IMR-90 (cell line): ENCODE data around the gene RBFOX2. TPM values are rescaled to one million over a fixed set of nuclear protein-coding genes. Genes with fewer than 3 reads are reported as not detected.

ENCODE experiments used
- ATAC-seq: fragments of 200-7000 bp; cut with Tn5 transposase; 2 replicates; pipeline ENCODE4 v1.9.1; 2020; ENCODE audit warnings: low read depth, mild to moderate bottlenecking, moderate library complexity
- BruUV-seq: library from RNA; stranded (reverse); fragments of 400-500 nt; replicated peaks from 2 replicates; lab custom pipeline; 2021; lab: Mats Ljungman, UMichigan
- CTCF ChIA-PET: fragments of 300-600 bp; formaldehyde crosslinking; extraction: SDS; loops from one replicate; lab custom pipeline; 2021; ENCODE audit warnings: antibody characterized with exemption; lab: Yijun Ruan, JAX
- POLR2A ChIA-PET: fragments of 300-600 bp; sonication (Branson Sonifier 250); formaldehyde crosslinking; loops from one replicate; lab custom pipeline; 2022; ENCODE audit warnings: antibody characterized with exemption; ENCODE audit not compliant: unreplicated experiment; lab: Charles Lee
- DNase-seq: peaks from one replicate; pipeline ENCODE4 v3.0.0; 2013
- H2AFZ ChIP-seq: replicated peaks from 2 replicates; pipeline ENCODE3; 2013; ENCODE audit warnings: low read length, mild to moderate bottlenecking; ENCODE audit not compliant: poor library complexity
- H2AK5ac ChIP-seq: 2 replicates; pipeline ENCODE4 v1.6.1; 2013; ENCODE audit warnings: low read depth, low read length, inconsistent platforms
- H2AK9ac ChIP-seq: replicated peaks from 2 replicates; pipeline ENCODE3; 2013; ENCODE audit warnings: mild to moderate bottlenecking, low read depth, low read length, moderate library complexity; ENCODE audit not compliant: poor library complexity
- H2BK120ac ChIP-seq: 2 replicates; pipeline ENCODE4 v1.6.1; 2013; ENCODE audit warnings: low read depth, low read length, inconsistent platforms
- H2BK15ac ChIP-seq: 3 replicates; pipeline ENCODE4 v1.6.1; 2013; ENCODE audit warnings: low read depth, low read length, inconsistent platforms
- H2BK20ac ChIP-seq: 2 replicates; pipeline ENCODE4 v1.6.1; 2013; ENCODE audit warnings: low read depth, mild to moderate bottlenecking, inconsistent platforms, low read length, moderate library complexity
- H2BK5ac ChIP-seq: 2 replicates; pipeline ENCODE4 v1.6.1; 2013; ENCODE audit warnings: mild to moderate bottlenecking, low read depth, low read length, inconsistent platforms; ENCODE audit not compliant: poor library complexity, severe bottlenecking
- H3K14ac ChIP-seq: replicated peaks from 2 replicates; pipeline ENCODE4 v1.6.1; 2013; ENCODE audit warnings: low read depth, low read length, inconsistent platforms
- H3K18ac ChIP-seq: 2 replicates; pipeline ENCODE4 v1.6.1; 2013; ENCODE audit warnings: low read depth, low read length, control low read depth
- H3K23ac ChIP-seq: 2 replicates; pipeline ENCODE4 v1.6.1; 2013; ENCODE audit warnings: low read depth, low read length, inconsistent platforms
- H3K27ac ChIP-seq: 2 replicates; pipeline ENCODE4 v1.5.1; 2013; ENCODE audit warnings: mild to moderate bottlenecking, control low read depth, low read length; ENCODE audit not compliant: insufficient read depth
- H3K27me3 ChIP-seq: 2 replicates; pipeline ENCODE4 v1.6.1; 2013; ENCODE audit warnings: low read length; ENCODE audit not compliant: control insufficient read depth, insufficient read depth
- H3K36me3 ChIP-seq: 2 replicates; pipeline ENCODE4 v1.6.1; 2013; ENCODE audit warnings: low read length, mixed read lengths; ENCODE audit not compliant: control insufficient read depth, insufficient read depth
- H3K4ac ChIP-seq: 2 replicates; pipeline ENCODE4 v1.6.1; 2013; ENCODE audit warnings: low read depth, low read length, inconsistent platforms
- H3K4me1 ChIP-seq: 2 replicates; pipeline ENCODE4 v1.6.1; 2013; ENCODE audit warnings: low read length, mixed read lengths; ENCODE audit not compliant: control insufficient read depth, insufficient read depth
- H3K4me2 ChIP-seq: 2 replicates; pipeline ENCODE4 v1.6.1; 2013; ENCODE audit warnings: low read depth, mild to moderate bottlenecking, control low read depth, low read length, moderate library complexity
- H3K4me3 ChIP-seq: 2 replicates; pipeline ENCODE4 v1.5.1; 2013; ENCODE audit warnings: low read depth, mild to moderate bottlenecking, control low read depth, low read length, moderate library complexity; ENCODE audit not compliant: insufficient read depth
- H3K56ac ChIP-seq: 2 replicates; pipeline ENCODE4 v1.6.1; 2013; ENCODE audit warnings: low read length, inconsistent platforms; ENCODE audit not compliant: insufficient read depth; ENCODE audit errors: extremely low read depth
- H3K79me1 ChIP-seq, 2 experiments: 2 replicates each; pipeline ENCODE4 v1.6.1; 2013; ENCODE audit warnings: low read length in 2 of 2, inconsistent platforms in 1 of 2, low read depth in 1 of 2
- H3K9ac ChIP-seq: 2 replicates; pipeline ENCODE4 v1.6.1; 2013; ENCODE audit warnings: low read depth, low read length, control low read depth
- H3K9me1 ChIP-seq: 2 replicates; pipeline ENCODE4 v1.6.1; 2013; ENCODE audit warnings: low read length, inconsistent platforms; ENCODE audit not compliant: insufficient read depth
- H3K9me3 ChIP-seq: 2 replicates; pipeline ENCODE4 v1.6.1; 2013; ENCODE audit warnings: low read length; ENCODE audit not compliant: control insufficient read depth, insufficient read depth
- H4K20me1 ChIP-seq: 2 replicates; pipeline ENCODE4 v1.6.1; 2013; ENCODE audit warnings: low read length, inconsistent platforms; ENCODE audit not compliant: insufficient read depth
- H4K5ac ChIP-seq: 2 replicates; pipeline ENCODE4 v1.6.1; 2013; ENCODE audit warnings: mild to moderate bottlenecking, low read depth, low read length, control low read depth
- H4K8ac ChIP-seq, 2 experiments: 2 replicates each; pipeline ENCODE4 v1.6.1; 2013; ENCODE audit warnings: low read depth in 2 of 2, low read length in 2 of 2, control low read depth in 1 of 2, inconsistent platforms in 1 of 2
- H4K91ac ChIP-seq: 2 replicates; pipeline ENCODE4 v1.6.1; 2013; ENCODE audit warnings: low read depth, low read length, inconsistent platforms; ENCODE audit not compliant: insufficient read depth
- BHLHE40 ChIP-seq: fragments of 150-350 bp; IDR thresholded peaks from 2 replicates; pipeline ENCODE4 v1.6.1; 2016; ENCODE audit warnings: mild to moderate bottlenecking, low read depth, low read length
- CEBPB ChIP-seq: IDR thresholded peaks from 2 replicates; pipeline ENCODE4 v1.6.1; 2012; ENCODE audit warnings: low read depth, low read length, improper control_type of control experiment
- CHD1 ChIP-seq: IDR thresholded peaks from 2 replicates; pipeline ENCODE4 v1.6.1; 2012; ENCODE audit warnings: low read depth, low read length, improper control_type of control experiment
- FOS ChIP-seq: fragments of 150-350 bp; IDR thresholded peaks from 2 replicates; pipeline ENCODE4 v1.6.1; 2016; ENCODE audit warnings: low read depth, low read length
- MAFK ChIP-seq: IDR thresholded peaks from 2 replicates; pipeline ENCODE4 v1.6.1; 2012; ENCODE audit warnings: low read depth, low read length, improper control_type of control experiment
- MXI1 ChIP-seq: IDR thresholded peaks from 2 replicates; pipeline ENCODE4 v1.6.1; 2012; ENCODE audit warnings: low read depth, mild to moderate bottlenecking, low read length, moderate library complexity, borderline replicate concordance
- NFE2L2 ChIP-seq: fragments of 150-350 bp; IDR thresholded peaks from 2 replicates; pipeline ENCODE4 v1.6.1; 2016; ENCODE audit warnings: low read depth, mild to moderate bottlenecking, low read length
- POLR2A ChIP-seq: IDR thresholded peaks from 2 replicates; pipeline ENCODE4 v1.6.1; 2012; ENCODE audit warnings: mild to moderate bottlenecking, low read depth, low read length
- RCOR1 ChIP-seq: IDR thresholded peaks from 2 replicates; pipeline ENCODE4 v1.6.1; 2012; ENCODE audit warnings: mild to moderate bottlenecking, low read length, improper control_type of control experiment; ENCODE audit not compliant: insufficient replicate concordance
- RFX5 ChIP-seq: IDR thresholded peaks from 2 replicates; pipeline ENCODE4 v1.8.0; 2012; ENCODE audit warnings: low read depth, mild to moderate bottlenecking, low read length, moderate library complexity
- SMC3 ChIP-seq: fragments of 150-350 bp; IDR thresholded peaks from 2 replicates; pipeline ENCODE4 v1.6.1; 2016; ENCODE audit warnings: low read depth, mild to moderate bottlenecking, antibody characterized with exemption, low read length, moderate library complexity
- WGBS, 2 experiments: methylation state at CpG; one replicate each; pipeline versions ENCODE4 v1.1.5 to v1.1.7; 2013; ENCODE audit warnings: missing lambda C conversion rate in 2 of 2; ENCODE audit not compliant: insufficient read length in 1 of 2; ENCODE audit errors: extremely low coverage in 2 of 2; 5-methylcytosine and 5-hydroxymethylcytosine counted together
- dilution Hi-C: fragments of 300-500 bp; cut with HindIII; formaldehyde crosslinking; loops from one replicate; pipeline ENCODE4 v1.14.3; 2018; ENCODE audit warnings: low sequenced_read_pairs; ENCODE audit not compliant: unreplicated experiment
- in situ Hi-C: fragments of 300-500 bp; cut with MboI; formaldehyde crosslinking; loops from 3 replicates; pipeline ENCODE4 v1.14.3; 2019; ENCODE audit warnings: low sequenced_read_pairs, inconsistent platforms, mixed read lengths
- intact Hi-C: fragments of 100-400 bp; cut with micrococcal nuclease; formaldehyde crosslinking; loops from 2 replicates; pipeline ENCODE4 v1.10.0; 2022
- polyA plus RNA-seq, 3 experiments: library from polyadenylated mRNA; depleted of rRNA; stranded (reverse); fragments of >200 nt; gene quantifications; 2 replicates each; pipeline ENCODE4 v1.2.3, GENCODE V29; 2012; ENCODE audit warnings: low replicate concordance in 1 of 3
- total RNA-seq: library from RNA; depleted of rRNA; stranded (reverse); fragments of >200 nt; gene quantifications from 2 replicates; pipeline ENCODE4 v1.2.3, GENCODE V29; 2012
- TF ChIP-seq, protein P1 (sequence below): fragments of 150-350 bp; IDR thresholded peaks from 2 replicates; pipeline ENCODE4 v1.6.1; 2016; ENCODE audit warnings: low read depth, mild to moderate bottlenecking, low read length, moderate library complexity, borderline replicate concordance
- TF ChIP-seq, protein P2 (sequence below): conservative IDR thresholded peaks from 2 replicates; pipeline ENCODE4 v1.5.1; 2012; ENCODE audit warnings: mild to moderate bottlenecking, low read depth, low read length, improper control_type of control experiment
- TF ChIP-seq, protein P3 (sequence below): fragments of 150-350 bp; IDR thresholded peaks from 2 replicates; pipeline ENCODE4 v1.6.1; 2017; ENCODE audit warnings: mild to moderate bottlenecking, antibody characterized with exemption, low read length, low read depth

RBFOX2 gene
- total and polyA plus RNA-seq, 2 of the 4 experiments (the other 2 are of a cell fraction) = 146 to 178 TPM

DNA sequence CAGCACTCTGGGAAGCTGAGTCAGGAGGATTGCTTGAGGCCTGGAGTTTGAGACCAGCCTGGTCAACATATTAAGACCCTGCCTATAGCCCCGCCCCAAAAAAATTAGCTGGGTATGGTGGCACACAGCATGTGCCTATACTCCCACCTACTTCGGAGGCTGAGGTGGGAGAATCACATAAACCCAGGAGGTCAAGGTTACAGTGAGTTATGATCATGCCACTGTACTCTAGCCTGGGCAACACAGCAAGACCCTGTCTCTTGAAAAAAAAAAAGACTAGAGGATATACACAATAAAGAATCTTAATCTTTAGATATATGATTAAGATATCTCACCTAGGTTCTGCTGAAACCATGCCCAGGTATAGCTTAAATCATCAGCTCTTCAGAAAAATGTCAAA, 174.3 kb downstream of the RBFOX2 start:
- 0 out of 2 replicates have a peak, but pooled peaks cover 5% of the 10 kb centered on the region for H3K9me1 ChIP-seq
- H2AK5ac ChIP-seq = no peak overlapping the region
- no peak overlapping the region for H2AFZ ChIP-seq
- H4K91ac ChIP-seq = no peak overlapping the region
- no peak overlapping the region for H3K56ac ChIP-seq
- in situ Hi-C loops (no loop called here), intact Hi-C loops (loop anchor here (5.0 kb wide), 1 partner anchor 38 kb away; no protein-coding TSS in a partner anchor), dilution Hi-C loops (no loop called here)
- H3K79me1 ChIP-seq = peaks cover 30 to 62% of the 10 kb centered on the region in 2 experiments
- ATAC-seq (no peak), DNase-seq (no peak)
- H3K27ac ChIP-seq = no peak overlapping the region
- no peaks in the 10 kb centered on the region for H3K9me3 ChIP-seq
- ChIA-PET CTCF (no interaction called here), POLR2A (no interaction called here)
- no CpG with 5 or more reads among the region's 2 CpGs for WGBS, 2 experiments
- no peak overlapping the region for H3K18ac ChIP-seq
- no peak overlapping the region for H4K8ac ChIP-seq
- H3K4me3 ChIP-seq = no peak overlapping the region
- no peak overlapping the region for H2AK9ac ChIP-seq
- no peaks in the 10 kb centered on the region for H3K27me3 ChIP-seq
- no peak overlapping the region for H2BK120ac ChIP-seq
- H3K36me3 ChIP-seq = no peaks in the 10 kb centered on the region
- H3K9ac ChIP-seq = no peak overlapping the region
- no peak overlapping the region for H3K14ac ChIP-seq
- no peak overlapping the region for H3K23ac ChIP-seq
- H3K4ac ChIP-seq = no peak overlapping the region
- H3K4me1 ChIP-seq = no peaks in the 10 kb centered on the region; the same call in 1 of the 2 replicates
- no peak overlapping the region for H3K4me2 ChIP-seq
- H4K5ac ChIP-seq = no peak overlapping the region
- peaks cover 35% of the 10 kb centered on the region for H4K20me1 ChIP-seq
- BruUV-seq = no TSS peak
- TF ChIP-seq CHD1 (no peak), RCOR1 (no peak), MAFK (no peak), FOS (no peak), RFX5 (no peak), SMC3 (no peak), POLR2A (no peak), CEBPB (no peak), BHLHE40 (no peak), NFE2L2 (no peak), MXI1 (no peak)
- TF ChIP-seq, protein P1, sequence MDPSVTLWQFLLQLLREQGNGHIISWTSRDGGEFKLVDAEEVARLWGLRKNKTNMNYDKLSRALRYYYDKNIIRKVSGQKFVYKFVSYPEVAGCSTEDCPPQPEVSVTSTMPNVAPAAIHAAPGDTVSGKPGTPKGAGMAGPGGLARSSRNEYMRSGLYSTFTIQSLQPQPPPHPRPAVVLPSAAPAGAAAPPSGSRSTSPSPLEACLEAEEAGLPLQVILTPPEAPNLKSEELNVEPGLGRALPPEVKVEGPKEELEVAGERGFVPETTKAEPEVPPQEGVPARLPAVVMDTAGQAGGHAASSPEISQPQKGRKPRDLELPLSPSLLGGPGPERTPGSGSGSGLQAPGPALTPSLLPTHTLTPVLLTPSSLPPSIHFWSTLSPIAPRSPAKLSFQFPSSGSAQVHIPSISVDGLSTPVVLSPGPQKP = no peak
- TF ChIP-seq, protein P2, sequence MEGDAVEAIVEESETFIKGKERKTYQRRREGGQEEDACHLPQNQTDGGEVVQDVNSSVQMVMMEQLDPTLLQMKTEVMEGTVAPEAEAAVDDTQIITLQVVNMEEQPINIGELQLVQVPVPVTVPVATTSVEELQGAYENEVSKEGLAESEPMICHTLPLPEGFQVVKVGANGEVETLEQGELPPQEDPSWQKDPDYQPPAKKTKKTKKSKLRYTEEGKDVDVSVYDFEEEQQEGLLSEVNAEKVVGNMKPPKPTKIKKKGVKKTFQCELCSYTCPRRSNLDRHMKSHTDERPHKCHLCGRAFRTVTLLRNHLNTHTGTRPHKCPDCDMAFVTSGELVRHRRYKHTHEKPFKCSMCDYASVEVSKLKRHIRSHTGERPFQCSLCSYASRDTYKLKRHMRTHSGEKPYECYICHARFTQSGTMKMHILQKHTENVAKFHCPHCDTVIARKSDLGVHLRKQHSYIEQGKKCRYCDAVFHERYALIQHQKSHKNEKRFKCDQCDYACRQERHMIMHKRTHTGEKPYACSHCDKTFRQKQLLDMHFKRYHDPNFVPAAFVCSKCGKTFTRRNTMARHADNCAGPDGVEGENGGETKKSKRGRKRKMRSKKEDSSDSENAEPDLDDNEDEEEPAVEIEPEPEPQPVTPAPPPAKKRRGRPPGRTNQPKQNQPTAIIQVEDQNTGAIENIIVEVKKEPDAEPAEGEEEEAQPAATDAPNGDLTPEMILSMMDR = no peak
- TF ChIP-seq, protein P3, sequence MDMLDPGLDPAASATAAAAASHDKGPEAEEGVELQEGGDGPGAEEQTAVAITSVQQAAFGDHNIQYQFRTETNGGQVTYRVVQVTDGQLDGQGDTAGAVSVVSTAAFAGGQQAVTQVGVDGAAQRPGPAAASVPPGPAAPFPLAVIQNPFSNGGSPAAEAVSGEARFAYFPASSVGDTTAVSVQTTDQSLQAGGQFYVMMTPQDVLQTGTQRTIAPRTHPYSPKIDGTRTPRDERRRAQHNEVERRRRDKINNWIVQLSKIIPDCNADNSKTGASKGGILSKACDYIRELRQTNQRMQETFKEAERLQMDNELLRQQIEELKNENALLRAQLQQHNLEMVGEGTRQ = no peak
- H2BK15ac ChIP-seq = no peak overlapping the region
- H2BK5ac ChIP-seq = no peak overlapping the region
- H2BK20ac ChIP-seq = no peak overlapping the region
